Activated CD4-positive, CD25-positive, alpha-beta regulatory T cell (primary cell): ENCODE data around the gene MPHOSPH9.
"Not testable (repeated sequence)": the region's sequence is repeated elsewhere in the genome, so short reads cannot be mapped to it uniquely, and the experiment has no call there.

Source experiments
- DNase-seq, 4 experiments: peaks; one replicate each; lab custom pipeline; 2025; lab: John Stamatoyannopoulos, UW

Gene MPHOSPH9

GRCh38 chr12:123260081-123260480 is 27.1 kb upstream of the MPHOSPH9 start:
- DNase-seq, result no peak

- DNase-seq, result no peak
Observed at GRCh38 chr12:123258593-123258992, 25.7 kb upstream of the MPHOSPH9 start.

- no peak for DNase-seq
Observed at GRCh38 chr12:123254853-123255446, 22.0 kb upstream of the MPHOSPH9 start.

GRCh38 chr12:123253641-123254459 is 20.9 kb upstream of the MPHOSPH9 start:
- DNase-seq, result no peak

GRCh38 chr12:123252365-123252764 is 19.4 kb upstream of the MPHOSPH9 start:
- not testable (repeated sequence) for DNase-seq

GRCh38 chr12:123251403-123252076 is 18.6 kb upstream of the MPHOSPH9 start:
- no peak for DNase-seq

GRCh38 chr12:123250471-123251383 is 17.8 kb upstream of the MPHOSPH9 start:
- DNase-seq, result no peak

- not testable (repeated sequence) for DNase-seq
Observed at GRCh38 chr12:123248996-123249741, 16.2 kb upstream of the MPHOSPH9 start.

- not testable (repeated sequence) for DNase-seq
Observed at GRCh38 chr12:123248129-123248528, 15.2 kb upstream of the MPHOSPH9 start.

- no peak for DNase-seq
Observed at GRCh38 chr12:123245678-123246077, 12.7 kb upstream of the MPHOSPH9 start.

GRCh38 chr12:123243671-123244262 is 10.8 kb upstream of the MPHOSPH9 start:
- DNase-seq, result no peak

- DNase-seq, result no peak
Observed at GRCh38 chr12:123242116-123242904, 9.4 kb upstream of the MPHOSPH9 start.

GRCh38 chr12:123238961-123239360 is 6.0 kb upstream of the MPHOSPH9 start:
- no peak for DNase-seq

- DNase-seq, result no peak
Observed at GRCh38 chr12:123238330-123238682, 5.4 kb upstream of the MPHOSPH9 start.

GRCh38 chr12:123237646-123238329 is 4.8 kb upstream of the MPHOSPH9 start:
- peak; percentile 39 to 55 (median 43) for DNase-seq

- no peak for DNase-seq
Observed at GRCh38 chr12:123233505-123234308, 766 bp upstream of the MPHOSPH9 start.

GRCh38 chr12:123232472-123232806 is 502 bp downstream of the MPHOSPH9 start:
- DNase-seq, result no peak

- no peak for DNase-seq
Observed at GRCh38 chr12:123231931-123232330, 1.0 kb downstream of the MPHOSPH9 start.

- DNase-seq, result no peak
Observed at GRCh38 chr12:123229051-123229450, 3.9 kb downstream of the MPHOSPH9 start.
